Breast epithelium (tissue), 3 donors: Measurements from ENCODE around the gene AQP5.

Source experiments
- CTCF ChIP-seq, 3 donors: fragments of 450-650 bp; IDR thresholded peaks; one replicate each; pipeline ENCODE4 v1.5.1; 2016 to 2017; ENCODE audit warnings: antibody characterized with exemption in 3 of 3, mild to moderate bottlenecking in 3 of 3, moderate library complexity in 3 of 3
- POLR2A ChIP-seq: fragments of 450-650 bp; IDR thresholded peaks from one replicate; pipeline ENCODE4 v1.6.1; 2016; ENCODE audit warnings: antibody characterized with exemption, mild to moderate bottlenecking, moderate library complexity
- POLR2AphosphoS5 ChIP-seq, 3 donors: sonication (generic); formaldehyde crosslinking; IDR thresholded peaks; one replicate each; pipeline ENCODE4 v1.6.1; 2017; ENCODE audit warnings: antibody characterized with exemption in 3 of 3

GRCh38 chr12:49939707-49940106 lies 22.0 kb upstream of the AQP5 start:
- no peak for TF ChIP-seq POLR2A
- TF ChIP-seq CTCF (IDR thresholded peaks at IDR 0.05), result no peak
- no peak for TF ChIP-seq POLR2AphosphoS5 (IDR thresholded peaks at IDR 0.05)
